Measurements from ENCODE around the gene PLSCR1. TPM values are rescaled to one million over a fixed set of nuclear protein-coding genes. Genes with fewer than 3 reads are reported as not detected.

Gene PLSCR1
- total RNA-seq, 4 donors from 2014 or later = 23.8 to 34.4 (median 26.4) TPM

GRCh38 chr3:146581951-146582467 is 37.6 kb upstream of the PLSCR1 start:
- DNase-seq (ENCODE audit: low spot score in 2 of 2) = no peak
- H3K4me3 ChIP-seq (ENCODE audit: low read depth, poor library complexity, severe bottlenecking) = no peak overlapping the region
- TF ChIP-seq CTCF (IDR thresholded peaks at IDR 0.05) = no peak
- no peak for TF ChIP-seq POLR2A (IDR thresholded peaks at IDR 0.05)
- intact Hi-C loops (cut with DNase I; ENCODE audit: low total_unique reads) = no loop called here

GRCh38 chr3:146581080-146581601 is 36.7 kb upstream of the PLSCR1 start:
- 40 to 70% methylated on average over 1 of the region's 1 CpG for WGBS, 2 donors
- TF ChIP-seq POLR2A (IDR thresholded peaks at IDR 0.05) (no peak), CTCF (IDR thresholded peaks at IDR 0.05) (no peak)
- DNase-seq (ENCODE audit: low spot score in 2 of 2) = no peak
- intact Hi-C loops (cut with DNase I; ENCODE audit: low total_unique reads) = no loop called here
- H3K4me3 ChIP-seq (ENCODE audit: low read depth, poor library complexity, severe bottlenecking) = no peak overlapping the region

- TF ChIP-seq CTCF (IDR thresholded peaks at IDR 0.05) (no peak), POLR2A (IDR thresholded peaks at IDR 0.05) (no peak)
- DNase-seq (ENCODE audit: low spot score in 2 of 2) = no peak
- intact Hi-C loops (cut with DNase I; ENCODE audit: low total_unique reads) = no loop called here
- H3K4me3 ChIP-seq (ENCODE audit: low read depth, poor library complexity, severe bottlenecking) = no peak overlapping the region
Measured at GRCh38 chr3:146577662-146578061, 33.3 kb upstream of the PLSCR1 start.

GRCh38 chr3:146575636-146576035 is 31.2 kb upstream of the PLSCR1 start:
- intact Hi-C loops (cut with DNase I; ENCODE audit: low total_unique reads) = no loop called here
- no peak for TF ChIP-seq POLR2A (IDR thresholded peaks at IDR 0.05)
- TF ChIP-seq CTCF (IDR thresholded peaks at IDR 0.05) = no peak
- no peak overlapping the region for H3K4me3 ChIP-seq (ENCODE audit: low read depth, poor library complexity, severe bottlenecking)
- WGBS, 2 donors = 66 to 72% methylated on average over 2 of the region's 2 CpGs
- no peak for DNase-seq (ENCODE audit: low spot score in 2 of 2)

- WGBS, 2 donors = 79 to 83% methylated on average over 1 of the region's 1 CpG
- intact Hi-C loops (cut with DNase I; ENCODE audit: low total_unique reads) = no loop called here
- DNase-seq (ENCODE audit: low spot score in 2 of 2) = no peak
- no peak for TF ChIP-seq POLR2A (IDR thresholded peaks at IDR 0.05)
- no peak for TF ChIP-seq CTCF (IDR thresholded peaks at IDR 0.05)
- H3K4me3 ChIP-seq (ENCODE audit: low read depth, poor library complexity, severe bottlenecking) = no peak overlapping the region
Measured at GRCh38 chr3:146574173-146574572, 29.8 kb upstream of the PLSCR1 start.

- intact Hi-C loops (cut with DNase I; ENCODE audit: low total_unique reads) = no loop called here
- no peak for DNase-seq (ENCODE audit: low spot score in 2 of 2)
- TF ChIP-seq CTCF (IDR thresholded peaks at IDR 0.05) (no peak), POLR2A (IDR thresholded peaks at IDR 0.05) (no peak)
- 42 to 53% methylated on average over 3 of the region's 3 CpGs for WGBS, 2 donors
- no peak overlapping the region for H3K4me3 ChIP-seq (ENCODE audit: low read depth, poor library complexity, severe bottlenecking)
Measured at GRCh38 chr3:146569314-146569713, 24.9 kb upstream of the PLSCR1 start.
